ENCODE measurements around the gene KCNJ12. TPM values are rescaled to one million over a fixed set of nuclear protein-coding genes. Genes with fewer than 3 reads are reported as not detected.
"Not testable (repeated sequence)": the region's sequence is repeated elsewhere in the genome, so short reads cannot be mapped to it uniquely, and the experiment has no call there.

KCNJ12 gene
- total RNA-seq, 1 experiment from 2014 or later = 3.9 TPM

DNA sequence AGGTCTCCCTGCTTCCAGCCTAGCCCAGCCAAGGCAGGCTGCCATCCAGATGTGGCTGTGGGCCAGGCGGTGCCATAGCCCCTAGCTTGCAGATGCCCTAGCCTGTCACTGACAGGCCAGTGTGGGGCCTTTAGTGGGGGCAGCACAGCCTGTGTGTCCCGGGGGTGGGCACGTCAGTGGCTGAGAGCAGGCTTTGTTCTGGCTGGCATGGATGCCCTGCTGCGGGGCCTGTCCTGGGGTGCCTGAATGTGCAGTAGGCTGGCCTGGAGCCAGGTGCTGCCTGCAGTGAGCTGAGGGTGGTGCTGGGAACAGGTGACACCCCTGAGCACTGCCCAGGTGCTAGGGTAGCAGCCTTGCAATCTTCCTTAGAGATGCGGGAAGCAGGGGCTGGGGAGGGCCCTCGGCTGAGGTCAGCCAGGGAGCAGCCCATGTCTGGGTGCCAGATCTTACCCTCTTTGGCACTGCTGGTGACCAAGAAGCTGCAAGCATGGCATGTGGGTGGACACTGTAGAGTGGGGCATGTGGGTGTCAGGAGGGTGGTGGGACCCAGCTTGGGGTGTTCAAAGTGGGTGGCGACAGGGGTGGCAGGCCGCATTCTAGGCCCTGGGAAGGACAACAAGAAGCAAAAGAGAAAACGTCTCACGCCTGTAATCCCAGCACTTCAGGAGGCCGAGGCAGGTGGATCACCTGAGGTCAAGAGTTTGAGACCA is 37.6 kb downstream of the KCNJ12 start:
- in situ Hi-C loops (cut with HindIII; ENCODE audit: low sequenced_read_pairs); DNase-seq (ENCODE audit: low spot score): not testable (repeated sequence)

DNA sequence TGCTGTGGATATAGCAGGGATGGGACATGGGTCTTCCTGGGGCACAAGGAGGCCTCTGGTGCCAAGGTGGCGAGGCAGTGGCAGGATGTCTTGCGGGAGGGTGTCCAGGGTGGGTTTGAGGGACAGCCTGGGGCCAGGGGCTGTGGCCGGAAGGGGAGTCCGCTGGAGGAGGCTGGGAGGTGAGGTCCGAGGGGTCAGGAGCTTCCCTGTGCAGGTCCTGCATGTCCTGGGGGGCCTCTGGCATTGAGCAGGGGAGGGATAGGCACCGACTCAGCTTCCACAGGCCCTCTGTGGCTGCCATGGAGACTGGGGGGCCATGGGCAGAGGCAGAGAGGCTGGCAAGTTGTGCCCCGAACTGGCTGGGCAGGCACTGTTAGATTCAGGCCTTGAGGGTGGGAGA is 38.5 kb downstream of the KCNJ12 start:
- in situ Hi-C loops (cut with HindIII; ENCODE audit: low sequenced_read_pairs); DNase-seq (ENCODE audit: low spot score): not testable (repeated sequence)

DNA sequence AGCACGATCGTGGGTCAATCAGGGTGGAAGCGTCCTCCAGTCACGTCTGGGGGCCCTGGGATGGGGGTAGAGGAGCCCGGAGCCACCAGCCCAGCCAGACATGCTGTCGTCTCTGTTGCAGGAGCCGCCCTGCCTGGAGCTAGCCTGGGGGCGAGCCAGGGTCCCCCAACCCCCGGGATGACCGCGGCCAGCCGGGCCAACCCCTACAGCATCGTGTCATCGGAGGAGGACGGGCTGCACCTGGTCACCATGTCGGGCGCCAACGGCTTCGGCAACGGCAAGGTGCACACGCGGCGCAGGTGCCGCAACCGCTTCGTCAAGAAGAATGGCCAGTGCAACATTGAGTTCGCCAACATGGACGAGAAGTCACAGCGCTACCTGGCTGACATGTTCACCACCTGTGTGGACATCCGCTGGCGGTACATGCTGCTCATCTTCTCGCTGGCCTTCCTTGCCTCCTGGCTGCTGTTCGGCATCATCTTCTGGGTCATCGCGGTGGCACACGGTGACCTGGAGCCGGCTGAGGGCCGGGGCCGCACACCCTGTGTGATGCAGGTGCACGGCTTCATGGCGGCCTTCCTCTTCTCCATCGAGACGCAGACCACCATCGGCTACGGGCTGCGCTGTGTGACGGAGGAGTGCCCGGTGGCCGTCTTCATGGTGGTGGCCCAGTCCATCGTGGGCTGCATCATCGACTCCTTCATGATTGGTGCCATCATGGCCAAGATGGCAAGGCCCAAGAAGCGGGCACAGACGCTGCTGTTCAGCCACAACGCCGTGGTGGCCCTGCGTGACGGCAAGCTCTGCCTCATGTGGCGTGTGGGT is 39.2 kb downstream of the KCNJ12 start:
- in situ Hi-C loops (cut with HindIII; ENCODE audit: low sequenced_read_pairs); DNase-seq (ENCODE audit: low spot score): not testable (repeated sequence)

DNA sequence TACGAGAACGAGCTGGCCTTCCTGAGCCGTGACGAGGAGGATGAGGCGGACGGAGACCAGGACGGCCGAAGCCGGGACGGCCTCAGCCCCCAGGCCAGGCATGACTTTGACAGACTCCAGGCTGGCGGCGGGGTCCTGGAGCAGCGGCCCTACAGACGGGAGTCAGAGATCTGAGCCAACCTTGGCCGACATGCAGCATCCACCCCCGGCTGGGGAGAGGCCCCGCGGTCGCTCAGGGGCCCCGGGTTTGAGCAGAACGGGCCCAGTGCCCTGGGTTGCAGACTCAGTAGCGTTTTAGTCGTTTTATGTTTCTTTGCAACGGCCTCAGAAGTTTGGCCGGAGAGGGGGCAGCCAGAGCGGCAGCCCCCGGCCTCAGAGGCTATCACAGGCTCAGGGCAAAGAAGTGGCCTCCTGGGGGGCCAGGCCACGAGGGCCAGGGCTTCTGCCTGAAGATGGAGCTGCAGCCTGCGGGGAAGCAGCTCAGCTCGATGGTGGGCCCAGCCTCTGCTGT is 40.4 kb downstream of the KCNJ12 start:
- DNase-seq (ENCODE audit: low spot score); in situ Hi-C loops (cut with HindIII; ENCODE audit: low sequenced_read_pairs): not testable (repeated sequence)

DNA sequence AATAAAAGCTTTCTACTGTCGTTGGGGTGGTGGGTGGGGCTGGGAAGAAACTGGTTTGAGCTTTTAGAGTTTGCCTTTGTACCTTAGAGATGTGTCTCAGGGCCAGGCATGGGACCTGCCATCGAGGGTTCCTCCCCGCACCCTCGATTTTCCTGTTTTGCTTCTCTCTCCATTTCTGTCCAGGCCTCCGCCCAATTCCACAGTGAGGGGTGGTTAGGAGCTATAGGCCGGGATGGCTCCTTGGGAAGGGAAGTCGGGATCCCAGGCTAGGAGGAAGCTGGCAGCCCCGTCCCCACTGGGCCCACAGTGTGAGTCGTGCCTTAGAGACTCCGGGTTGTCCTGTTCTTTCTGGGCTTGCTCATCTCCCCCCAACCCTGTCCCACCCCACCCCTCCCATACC is 41.2 kb downstream of the KCNJ12 start:
- DNase-seq (ENCODE audit: low spot score); in situ Hi-C loops (cut with HindIII; ENCODE audit: low sequenced_read_pairs): not testable (repeated sequence)

DNA sequence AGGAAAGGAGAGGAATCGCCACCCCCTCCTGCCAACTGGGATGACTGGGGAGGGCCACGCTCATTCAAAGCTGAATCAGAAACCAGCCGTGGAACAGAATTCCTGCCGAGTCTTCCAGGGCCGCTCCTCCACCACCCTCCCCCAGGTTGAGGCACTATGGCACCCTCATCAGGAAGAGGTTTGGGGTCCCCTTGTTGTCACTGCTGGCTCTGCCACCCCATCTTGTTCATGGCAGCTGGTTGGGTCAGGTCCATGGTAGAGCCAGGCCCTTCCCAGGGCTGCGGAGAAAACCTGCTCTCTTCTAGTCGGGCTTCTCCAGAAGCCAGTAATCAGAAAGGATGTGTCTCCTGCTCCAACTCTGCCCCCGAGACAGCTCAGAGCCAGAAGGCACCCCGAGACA is 41.8 kb downstream of the KCNJ12 start:
- in situ Hi-C loops (cut with HindIII; ENCODE audit: low sequenced_read_pairs) = no loop called here

DNA sequence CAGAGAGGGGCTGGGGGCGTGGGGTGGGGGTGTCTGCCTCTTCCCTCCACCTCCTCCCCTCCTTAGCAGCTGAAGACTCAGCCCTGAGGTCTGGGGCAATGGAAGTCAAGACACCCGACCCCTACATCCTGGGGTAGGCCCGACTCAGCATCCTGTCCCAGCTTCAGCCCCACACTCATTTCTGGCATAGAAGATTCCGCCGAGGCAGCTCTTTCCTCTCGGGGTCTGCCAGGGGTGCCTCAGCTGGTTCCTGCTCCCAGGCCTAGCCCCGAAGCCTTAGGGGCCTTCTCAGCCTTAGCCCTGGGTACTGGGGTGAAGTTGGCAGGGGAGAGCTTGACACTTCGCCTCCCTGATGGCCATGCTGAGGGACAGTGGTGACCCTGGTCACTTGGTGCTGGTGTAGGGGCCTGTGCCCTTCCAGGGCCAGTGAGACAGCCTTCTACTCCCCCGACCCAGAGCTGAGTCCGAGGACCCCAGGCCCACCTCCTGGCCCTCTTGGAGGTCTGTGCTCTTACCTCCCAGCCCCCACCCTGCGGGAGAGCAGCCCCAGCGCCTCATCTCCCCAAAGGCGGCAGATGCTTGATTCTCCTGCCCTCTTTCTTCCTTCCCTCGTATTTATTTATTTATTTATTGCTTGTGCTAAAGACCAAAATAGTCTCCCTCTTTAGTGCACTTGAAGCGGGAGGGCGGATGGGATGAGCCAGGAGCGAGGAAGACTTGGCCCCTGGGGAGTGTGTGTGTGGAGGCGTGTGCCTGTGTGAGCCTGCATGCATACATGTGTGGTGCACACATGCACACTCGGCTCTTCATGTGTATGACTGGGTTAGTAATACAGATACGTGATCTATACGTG is 42.5 kb downstream of the KCNJ12 start:
- no peak for DNase-seq (ENCODE audit: low spot score)
- in situ Hi-C loops (cut with HindIII; ENCODE audit: low sequenced_read_pairs) = no loop called here

More for the DNA sequence above, 41.8 kb downstream of the KCNJ12 start:
- no peak for DNase-seq (ENCODE audit: low spot score)

DNA sequence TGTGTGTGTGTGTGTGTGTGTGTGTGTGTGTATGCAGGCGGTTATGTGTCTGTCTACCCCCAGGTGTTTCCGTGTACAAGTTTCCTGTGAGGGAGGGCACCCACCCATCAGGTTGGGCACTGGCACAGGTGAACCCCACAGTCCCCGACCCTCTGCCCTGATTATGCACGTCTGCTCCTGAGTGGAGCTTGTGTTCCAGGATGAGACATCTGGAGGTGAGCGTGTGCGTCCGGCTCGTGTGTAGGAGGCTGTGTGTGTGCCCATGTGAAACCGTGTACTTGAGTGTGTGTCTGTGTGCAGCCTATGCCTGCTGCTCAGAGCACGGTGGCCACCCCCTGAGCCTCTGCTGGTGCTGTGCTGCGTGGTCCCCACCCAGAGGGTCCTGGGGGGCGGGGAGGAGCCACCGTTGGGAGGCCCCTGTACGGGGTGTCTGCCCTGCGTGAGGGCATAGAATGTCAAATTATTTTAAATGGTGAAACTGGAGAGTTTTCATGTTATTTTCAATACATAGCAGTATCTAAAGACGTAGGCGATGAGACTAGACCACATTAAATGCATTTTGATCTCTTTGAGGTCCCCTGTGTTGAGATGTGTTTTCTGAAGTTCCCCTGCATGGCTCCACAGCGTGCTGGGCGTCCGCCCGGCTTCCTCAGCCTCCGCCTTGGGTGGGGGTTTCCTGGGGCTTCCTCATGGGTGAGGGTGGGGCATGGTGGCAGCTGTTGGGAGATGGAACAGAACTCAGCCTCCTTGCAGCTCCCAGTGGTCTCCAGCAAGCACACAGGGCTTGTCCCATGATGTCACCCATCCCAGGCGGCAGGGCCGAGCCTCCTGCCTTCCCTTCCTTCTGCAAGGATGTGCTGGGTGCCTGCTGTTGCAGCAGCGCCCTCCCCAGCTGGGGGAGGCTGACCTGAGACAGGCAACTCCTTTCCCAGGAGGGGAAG is 43.4 kb downstream of the KCNJ12 start:
- DNase-seq (ENCODE audit: low spot score) = no peak

DNA sequence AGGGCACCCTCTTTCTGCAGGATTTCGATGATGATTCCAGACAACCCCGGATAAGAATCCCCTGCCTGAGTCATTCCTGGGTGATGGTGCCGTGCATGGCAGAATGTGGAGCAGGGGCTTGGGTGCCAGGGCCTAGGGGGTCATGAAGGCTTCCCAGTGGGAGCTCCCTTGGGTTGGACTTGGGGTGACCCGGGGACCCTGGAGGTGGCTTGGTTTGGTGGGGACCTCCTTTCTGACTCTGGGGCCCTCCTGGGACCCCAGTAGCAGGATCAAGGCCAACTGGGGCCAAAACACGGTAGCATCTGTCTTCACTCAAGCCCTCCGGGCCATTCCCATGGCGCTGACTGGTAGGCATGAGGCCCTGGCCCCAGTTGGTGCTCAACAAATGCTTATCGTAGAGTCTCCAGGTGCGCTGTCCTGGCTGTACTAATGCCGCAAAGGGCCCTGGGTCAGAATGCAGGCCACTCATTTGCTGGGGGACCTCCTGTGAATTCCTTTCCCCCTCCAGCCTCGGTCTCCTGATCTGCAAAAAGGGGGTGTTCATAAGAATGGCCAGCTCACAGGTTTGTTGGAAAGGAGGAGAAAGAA is 44.4 kb downstream of the KCNJ12 start:
- in situ Hi-C loops (cut with HindIII; ENCODE audit: low sequenced_read_pairs); DNase-seq (ENCODE audit: low spot score): not testable (repeated sequence)

More for the DNA sequence above, 43.4 kb downstream of the KCNJ12 start:
- in situ Hi-C loops (cut with HindIII; ENCODE audit: low sequenced_read_pairs) = no loop called here

DNA sequence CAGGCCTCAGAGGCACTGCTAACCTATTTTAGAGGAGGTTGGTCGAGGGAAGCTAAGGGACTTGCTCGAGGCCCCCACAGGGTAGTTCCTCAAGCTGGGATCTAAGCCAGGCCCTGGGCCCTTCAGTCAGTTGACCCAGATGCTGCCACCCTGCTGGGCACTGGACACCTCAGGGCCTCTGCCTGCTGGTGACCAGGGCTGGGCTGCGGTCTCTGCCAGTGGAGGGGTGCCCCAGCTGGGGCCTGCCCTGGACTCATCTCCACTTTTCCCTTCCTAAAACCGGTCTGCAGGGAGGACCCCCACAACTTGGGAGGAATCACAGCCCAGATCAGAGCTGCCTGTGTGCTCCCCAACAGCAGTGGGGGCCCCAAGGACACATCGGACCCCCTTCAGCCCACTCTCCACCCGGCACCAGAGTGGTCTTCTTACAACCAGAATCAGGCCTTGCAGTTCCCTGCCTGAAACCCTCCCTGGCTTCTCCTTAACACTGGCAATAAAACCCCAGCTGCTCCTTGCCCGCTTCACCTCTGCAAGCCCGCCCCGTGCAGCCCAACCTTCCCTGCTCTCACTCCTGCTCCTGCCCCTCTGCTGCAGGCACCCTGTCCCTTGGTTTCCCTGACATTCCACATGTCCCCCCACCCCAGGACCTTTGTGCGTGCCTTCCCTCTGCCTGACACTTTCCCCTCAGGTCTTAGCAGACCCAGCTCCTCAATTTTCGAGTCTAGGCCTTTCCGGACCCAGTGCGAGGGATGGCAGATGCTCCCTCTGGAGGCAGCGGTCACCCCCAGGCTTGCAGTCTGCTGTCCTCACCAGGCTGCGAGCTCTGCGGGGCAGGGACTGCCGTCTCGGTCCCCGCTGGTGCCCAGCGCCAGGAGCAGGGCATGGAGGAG is 45.5 kb downstream of the KCNJ12 start:
- in situ Hi-C loops (cut with HindIII; ENCODE audit: low sequenced_read_pairs) = not testable (repeated sequence)

DNA sequence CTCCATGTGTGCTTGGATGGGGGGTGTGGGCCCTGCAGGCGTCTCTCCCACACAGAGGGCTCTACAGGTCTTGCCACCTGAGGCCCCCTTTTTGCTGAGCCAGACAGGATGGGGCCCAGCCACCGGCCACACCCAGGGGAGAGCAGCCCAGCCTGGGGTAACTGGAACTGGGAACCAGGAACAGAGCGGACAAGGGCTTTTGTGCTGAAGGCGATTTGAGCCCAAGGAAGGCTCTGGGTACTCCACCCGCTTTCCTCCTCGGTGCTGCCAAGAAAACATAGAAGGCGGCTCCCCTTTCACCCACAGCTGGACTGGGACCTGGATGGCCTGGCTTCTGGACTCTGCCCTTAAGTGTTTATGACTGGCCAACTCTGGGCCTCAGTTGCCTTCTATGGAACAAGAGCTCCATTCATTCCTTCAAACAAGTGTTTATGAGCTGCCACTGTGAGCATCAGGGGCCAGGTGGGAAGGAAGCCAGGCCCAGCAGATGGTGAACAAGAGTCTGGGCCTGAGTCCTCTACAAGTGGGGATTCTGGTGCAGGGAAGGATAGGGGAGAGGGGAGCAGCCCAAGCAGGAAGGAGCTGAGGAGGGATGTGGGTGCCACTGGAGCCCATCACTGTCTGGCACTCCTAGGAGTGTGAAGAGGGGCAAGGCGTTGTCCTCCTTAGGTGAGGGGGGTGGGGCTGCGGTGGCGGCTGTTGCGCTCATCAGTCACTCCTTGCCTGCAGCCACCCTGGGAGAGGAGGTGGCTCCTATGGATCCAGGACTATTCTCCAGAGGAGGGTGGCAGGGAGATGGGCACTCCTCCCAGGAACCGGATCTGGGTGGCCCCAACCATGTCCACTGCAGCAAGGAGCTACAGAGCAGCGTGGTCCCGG is 46.4 kb downstream of the KCNJ12 start:
- in situ Hi-C loops (cut with HindIII; ENCODE audit: low sequenced_read_pairs) = not testable (repeated sequence)

More for the DNA sequence above, 45.5 kb downstream of the KCNJ12 start:
- peak; percentile 31 for DNase-seq (ENCODE audit: low spot score)

DNA sequence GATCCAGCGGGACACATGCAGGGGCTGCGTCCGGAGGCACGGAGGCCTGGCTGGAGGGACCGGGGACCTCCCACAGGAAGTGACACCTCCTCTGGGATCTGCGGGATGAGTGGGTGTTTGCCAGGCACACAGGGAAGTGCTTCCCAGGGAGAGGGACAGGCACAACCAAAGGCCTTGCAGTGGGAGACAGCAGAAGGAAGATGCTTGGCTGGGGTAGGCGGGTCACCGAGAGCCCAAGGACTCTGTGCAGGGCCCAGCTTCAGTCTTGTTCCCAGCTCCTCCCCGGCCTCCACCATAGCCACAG is 47.0 kb downstream of the KCNJ12 start:
- in situ Hi-C loops (cut with HindIII; ENCODE audit: low sequenced_read_pairs); DNase-seq (ENCODE audit: low spot score): not testable (repeated sequence)

More for the DNA sequence above, 46.4 kb downstream of the KCNJ12 start:
- peak; percentile 79 for DNase-seq (ENCODE audit: low spot score)

DNA sequence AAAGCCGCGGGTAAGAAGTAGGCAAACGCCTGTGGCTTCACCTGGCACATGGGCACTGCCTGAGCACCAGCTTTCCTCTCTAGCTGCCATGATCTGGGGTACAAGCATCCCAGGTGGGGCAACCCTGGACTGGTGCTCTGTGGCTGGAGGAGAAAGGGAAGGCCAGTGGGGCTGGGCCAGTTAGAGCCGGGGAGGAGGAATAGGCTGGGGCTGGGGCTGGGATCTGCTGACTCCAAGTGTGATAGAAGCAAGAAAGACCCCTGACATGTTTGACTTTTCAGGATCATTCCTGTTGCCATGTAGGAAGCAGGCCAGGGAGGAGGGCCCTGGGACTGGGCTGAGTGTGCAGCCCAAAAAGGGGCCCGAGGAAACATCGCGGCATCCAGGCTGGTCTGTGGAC is 48.5 kb downstream of the KCNJ12 start:
- in situ Hi-C loops (cut with HindIII; ENCODE audit: low sequenced_read_pairs); DNase-seq (ENCODE audit: low spot score): not testable (repeated sequence)

DNA sequence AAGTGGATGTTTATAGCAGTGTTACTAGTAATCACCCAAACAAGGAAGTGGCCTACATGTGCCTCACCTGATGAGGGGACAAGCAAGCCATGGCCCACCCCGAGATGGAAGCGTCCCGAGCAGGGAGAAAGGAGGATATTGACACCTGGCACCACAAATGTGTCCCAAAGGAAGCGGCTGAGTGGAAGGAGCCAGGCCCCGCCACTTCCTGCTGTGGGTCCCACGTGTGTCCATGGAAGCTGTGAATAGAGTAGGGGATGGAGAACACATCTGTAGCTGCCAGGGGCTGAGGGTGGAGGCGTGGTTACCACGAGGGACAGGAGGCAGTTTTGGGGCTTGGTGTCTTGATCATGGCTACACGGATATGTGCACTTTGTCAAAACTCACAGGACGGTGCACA is 49.2 kb downstream of the KCNJ12 start:
- no peak for DNase-seq (ENCODE audit: low spot score)
- in situ Hi-C loops (cut with HindIII; ENCODE audit: low sequenced_read_pairs) = no loop called here

DNA sequence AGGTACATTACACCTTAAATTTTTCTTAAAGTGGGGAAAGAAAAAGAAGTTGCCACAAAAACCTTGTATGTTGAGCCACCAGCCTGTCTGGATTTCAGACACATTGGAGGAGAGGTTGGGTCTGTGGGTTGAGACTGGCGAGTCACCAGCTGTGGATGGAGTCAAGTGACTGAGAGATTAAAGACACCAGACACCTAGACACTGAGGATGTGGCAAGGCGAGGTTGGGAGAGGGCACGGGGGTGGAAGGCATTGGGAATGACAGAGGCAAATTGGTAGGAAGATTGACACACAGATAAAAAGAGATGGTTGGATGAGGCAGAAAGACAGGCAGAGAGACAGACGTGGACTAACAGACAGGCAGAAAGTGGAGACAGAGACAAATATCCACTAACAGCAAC is 49.6 kb downstream of the KCNJ12 start:
- in situ Hi-C loops (cut with HindIII; ENCODE audit: low sequenced_read_pairs) = no loop called here
- no peak for DNase-seq (ENCODE audit: low spot score)

DNA sequence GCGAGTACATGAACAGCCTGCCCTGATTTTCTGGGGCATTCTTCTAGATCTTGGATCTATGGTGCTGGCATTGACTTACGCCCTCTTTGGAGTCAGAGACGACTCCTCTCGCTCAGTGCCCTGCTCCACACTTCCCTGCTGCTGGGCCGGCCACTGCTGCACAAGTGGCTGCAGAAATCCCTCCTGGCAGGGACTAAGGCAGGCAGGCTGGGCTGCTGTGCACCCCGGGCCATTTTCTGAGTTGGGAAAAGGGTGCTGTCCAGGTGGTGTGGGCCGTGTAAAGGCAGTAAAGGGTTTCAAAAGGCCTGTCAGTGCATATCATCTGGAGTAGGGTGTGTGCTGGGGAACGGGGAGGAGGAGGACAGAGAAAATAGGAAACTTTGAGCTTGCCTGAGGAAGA is 50.1 kb downstream of the KCNJ12 start:
- DNase-seq (ENCODE audit: low spot score); in situ Hi-C loops (cut with HindIII; ENCODE audit: low sequenced_read_pairs): not testable (repeated sequence)

All from G401 (cell line).